GM13977 (cell line): ENCODE measurements around the gene GRIK2.

Experiments used
- DNase-seq: peaks from one replicate; pipeline ENCODE4 v3.0.0; 2012; ENCODE audit warnings: low spot score
- in situ Hi-C: fragments of 300-500 bp; cut with MboI; formaldehyde crosslinking; loops from one replicate; pipeline ENCODE4 v1.12.0; 2022; ENCODE audit warnings: low sequenced_read_pairs, low pct_unique_long_range_greater_than_20kb, mixed read lengths, inconsistent platforms; ENCODE audit not compliant: unreplicated experiment
- TF ChIP-seq, protein P1 (sequence below): IDR thresholded peaks from 2 replicates; pipeline ENCODE4 v1.5.1; 2012; ENCODE audit warnings: mild to moderate bottlenecking, control low read depth; ENCODE audit not compliant: insufficient read depth; ENCODE audit errors: extremely low read depth, missing control alignments

The GRIK2 gene

DNA sequence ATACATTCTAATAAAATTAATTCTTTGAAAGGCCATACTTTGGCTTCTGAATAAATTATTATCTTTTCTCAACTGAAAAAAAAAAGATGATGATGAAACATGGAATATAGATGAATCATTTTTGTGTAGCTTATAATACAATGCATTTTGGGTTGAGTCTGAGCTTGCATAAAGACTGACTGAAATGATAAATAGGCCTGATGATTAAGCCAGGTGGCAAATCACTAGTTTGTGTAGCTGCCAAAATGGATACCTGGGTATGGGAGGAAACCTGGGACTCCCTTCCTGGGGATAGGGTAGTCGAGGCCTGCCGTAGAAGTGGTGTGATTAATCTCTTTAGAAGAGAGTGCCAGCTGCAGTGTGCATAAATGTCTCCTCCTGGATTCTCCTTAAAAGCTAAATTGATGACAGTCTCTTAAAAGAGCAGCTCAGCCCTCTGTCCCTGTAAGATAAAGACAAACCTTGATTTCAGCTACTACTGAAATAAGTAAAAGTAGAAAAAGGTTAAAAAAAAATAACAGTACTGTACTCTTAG, 275.1 kb downstream of the GRIK2 start:
- TF ChIP-seq, protein P1, sequence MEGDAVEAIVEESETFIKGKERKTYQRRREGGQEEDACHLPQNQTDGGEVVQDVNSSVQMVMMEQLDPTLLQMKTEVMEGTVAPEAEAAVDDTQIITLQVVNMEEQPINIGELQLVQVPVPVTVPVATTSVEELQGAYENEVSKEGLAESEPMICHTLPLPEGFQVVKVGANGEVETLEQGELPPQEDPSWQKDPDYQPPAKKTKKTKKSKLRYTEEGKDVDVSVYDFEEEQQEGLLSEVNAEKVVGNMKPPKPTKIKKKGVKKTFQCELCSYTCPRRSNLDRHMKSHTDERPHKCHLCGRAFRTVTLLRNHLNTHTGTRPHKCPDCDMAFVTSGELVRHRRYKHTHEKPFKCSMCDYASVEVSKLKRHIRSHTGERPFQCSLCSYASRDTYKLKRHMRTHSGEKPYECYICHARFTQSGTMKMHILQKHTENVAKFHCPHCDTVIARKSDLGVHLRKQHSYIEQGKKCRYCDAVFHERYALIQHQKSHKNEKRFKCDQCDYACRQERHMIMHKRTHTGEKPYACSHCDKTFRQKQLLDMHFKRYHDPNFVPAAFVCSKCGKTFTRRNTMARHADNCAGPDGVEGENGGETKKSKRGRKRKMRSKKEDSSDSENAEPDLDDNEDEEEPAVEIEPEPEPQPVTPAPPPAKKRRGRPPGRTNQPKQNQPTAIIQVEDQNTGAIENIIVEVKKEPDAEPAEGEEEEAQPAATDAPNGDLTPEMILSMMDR = no peak
- in situ Hi-C loops = no loop called here
- DNase-seq = no peak

DNA sequence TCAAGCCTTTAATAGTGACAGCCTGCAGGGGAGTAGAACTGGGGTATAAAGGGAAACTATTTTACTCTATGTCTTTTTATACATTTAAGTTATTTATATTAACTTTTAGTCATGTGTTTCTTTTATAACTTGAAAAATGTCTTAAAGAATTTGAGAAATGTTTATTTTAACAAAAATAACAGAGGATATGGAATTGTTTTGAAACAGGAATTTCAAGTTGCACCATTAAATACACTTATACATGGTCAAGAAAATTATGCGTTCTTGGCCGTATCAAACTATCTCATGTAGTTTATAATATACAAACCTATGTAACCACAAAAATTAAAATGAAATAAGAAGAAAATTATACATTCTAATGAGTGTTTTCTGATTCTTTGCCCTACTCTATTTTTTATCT, 282.7 kb downstream of the GRIK2 start:
- DNase-seq = no peak
- TF ChIP-seq, protein P1 = no peak

DNA sequence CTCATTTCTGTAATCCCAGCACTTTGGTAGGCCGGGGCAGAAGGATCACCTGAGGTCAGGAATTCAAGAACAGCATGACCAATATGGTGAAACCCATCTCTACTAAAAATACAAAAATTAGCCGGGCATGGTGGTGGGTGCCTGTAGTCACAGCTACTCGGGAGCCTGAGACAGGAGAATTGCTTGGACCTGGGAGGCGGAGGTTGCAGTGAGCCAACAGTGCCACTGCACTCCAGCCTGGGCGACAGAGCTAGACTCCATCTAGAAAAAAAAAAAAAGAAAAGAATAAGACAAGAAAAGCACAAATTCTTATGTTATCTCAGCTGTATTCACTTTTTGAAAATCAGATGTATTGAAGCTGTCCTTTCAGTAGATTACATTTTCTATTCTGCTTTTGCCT, 289.4 kb downstream of the GRIK2 start:
- in situ Hi-C loops = no loop called here
- TF ChIP-seq, protein P1 = no peak
- DNase-seq = no peak

More for the DNA sequence above, 282.7 kb downstream of the GRIK2 start:
- in situ Hi-C loops = no loop called here

DNA sequence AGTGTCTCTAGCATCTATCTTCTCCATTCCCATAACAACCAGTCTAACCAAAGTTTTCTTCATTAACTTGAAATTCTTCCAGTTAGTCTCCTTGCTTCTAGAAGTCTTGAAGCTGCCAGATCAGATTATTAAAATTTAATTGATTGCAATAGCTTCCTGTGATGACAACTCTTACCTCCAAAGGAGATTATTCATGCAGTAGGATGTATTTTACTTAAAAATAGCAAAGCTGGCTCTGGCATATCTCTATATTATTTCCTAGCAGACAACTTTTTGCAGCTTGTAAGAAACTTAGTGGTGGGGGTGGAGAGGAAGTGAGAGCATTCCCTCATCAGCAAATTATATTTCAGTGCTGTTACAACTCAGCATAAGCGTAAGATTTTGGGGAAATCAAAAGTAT, 290.4 kb downstream of the GRIK2 start:
- DNase-seq = no peak
- TF ChIP-seq, protein P1 = no peak
- in situ Hi-C loops = no loop called here

DNA sequence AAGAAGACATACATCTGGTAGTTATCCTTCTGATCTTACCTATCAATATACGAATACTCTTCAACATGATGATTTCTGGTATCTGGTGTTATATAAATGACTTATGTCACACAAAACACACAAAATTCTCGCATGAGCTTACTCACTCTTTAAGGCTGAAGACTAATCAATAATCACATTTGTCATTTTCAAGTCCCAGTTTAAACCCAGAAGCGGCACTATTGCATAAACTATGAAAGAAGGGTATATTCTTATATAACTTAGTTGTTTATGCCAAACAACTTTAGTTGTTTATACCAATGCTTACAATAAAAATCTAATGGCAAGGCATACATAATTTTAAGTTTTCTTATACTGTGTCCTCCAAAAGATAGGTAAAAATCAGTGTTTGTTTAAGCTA, 293.1 kb downstream of the GRIK2 start:
- TF ChIP-seq, protein P1 = no peak
- in situ Hi-C loops = no loop called here
- DNase-seq = no peak

DNA sequence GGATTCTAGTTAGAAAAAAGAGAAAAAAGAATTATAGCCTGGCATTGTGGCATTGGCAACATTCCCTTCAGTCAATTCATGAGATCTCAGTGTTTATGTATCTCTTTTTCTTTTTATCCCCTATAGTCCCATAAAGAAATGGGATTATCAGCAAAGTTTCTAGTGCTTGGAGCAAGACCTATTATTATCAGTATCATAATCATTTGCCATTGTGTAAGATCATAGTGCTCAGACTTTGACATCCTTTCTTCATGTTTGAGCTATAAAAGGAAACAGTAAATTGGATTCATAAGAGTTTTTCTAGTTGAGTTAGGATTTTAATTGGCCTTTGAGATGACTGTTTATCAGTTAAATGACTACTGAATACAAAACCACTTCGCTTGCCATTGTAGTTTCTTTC, 295.6 kb downstream of the GRIK2 start:
- in situ Hi-C loops = no loop called here
- TF ChIP-seq, protein P1 = no peak
- DNase-seq = no peak

DNA sequence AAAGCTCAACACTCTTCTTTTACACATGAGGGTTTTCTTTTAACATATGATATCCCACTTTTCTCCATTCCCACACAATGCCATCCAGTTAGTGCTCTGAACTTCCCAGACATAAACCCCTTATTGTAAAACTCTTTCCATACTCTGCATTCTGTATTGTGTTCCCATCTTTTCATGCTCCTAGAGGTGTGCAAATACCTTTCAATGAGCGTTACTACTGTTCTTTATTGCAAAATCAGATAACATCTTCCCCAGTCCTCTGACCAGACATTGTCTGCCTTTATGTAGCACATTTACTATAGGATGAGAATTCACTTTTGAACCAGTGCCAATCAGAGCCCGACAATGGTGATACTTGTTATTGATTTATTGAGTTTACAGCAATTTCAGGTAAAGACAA, 296.2 kb downstream of the GRIK2 start:
- no peak for DNase-seq
- in situ Hi-C loops = no loop called here
- TF ChIP-seq, protein P1 = no peak
